ENCODE measurements around the gene RBMX2.

The RBMX2 gene

DNA sequence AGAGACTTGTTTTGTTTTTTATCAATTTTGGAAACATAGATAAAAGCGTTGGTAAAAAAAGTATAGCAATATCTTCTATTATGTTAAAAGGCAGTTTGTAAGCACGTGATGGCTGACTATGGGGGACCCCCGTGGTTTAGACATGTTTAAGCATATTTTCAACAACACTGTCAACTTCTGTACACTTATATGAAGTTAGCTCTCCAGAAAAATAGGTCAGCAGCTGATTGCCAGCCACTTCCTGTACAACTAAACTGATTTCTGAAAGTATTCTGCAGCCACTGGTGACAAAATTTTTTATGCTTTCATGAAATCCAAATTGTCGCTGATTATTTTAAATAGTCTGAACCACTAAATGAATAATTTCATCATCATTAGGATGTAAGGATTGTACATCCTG lies 45.2 kb downstream of the RBMX2 start:
- no peak for DNase-seq (ENCODE audit: low read depth)
- TF ChIP-seq, protein P1, sequence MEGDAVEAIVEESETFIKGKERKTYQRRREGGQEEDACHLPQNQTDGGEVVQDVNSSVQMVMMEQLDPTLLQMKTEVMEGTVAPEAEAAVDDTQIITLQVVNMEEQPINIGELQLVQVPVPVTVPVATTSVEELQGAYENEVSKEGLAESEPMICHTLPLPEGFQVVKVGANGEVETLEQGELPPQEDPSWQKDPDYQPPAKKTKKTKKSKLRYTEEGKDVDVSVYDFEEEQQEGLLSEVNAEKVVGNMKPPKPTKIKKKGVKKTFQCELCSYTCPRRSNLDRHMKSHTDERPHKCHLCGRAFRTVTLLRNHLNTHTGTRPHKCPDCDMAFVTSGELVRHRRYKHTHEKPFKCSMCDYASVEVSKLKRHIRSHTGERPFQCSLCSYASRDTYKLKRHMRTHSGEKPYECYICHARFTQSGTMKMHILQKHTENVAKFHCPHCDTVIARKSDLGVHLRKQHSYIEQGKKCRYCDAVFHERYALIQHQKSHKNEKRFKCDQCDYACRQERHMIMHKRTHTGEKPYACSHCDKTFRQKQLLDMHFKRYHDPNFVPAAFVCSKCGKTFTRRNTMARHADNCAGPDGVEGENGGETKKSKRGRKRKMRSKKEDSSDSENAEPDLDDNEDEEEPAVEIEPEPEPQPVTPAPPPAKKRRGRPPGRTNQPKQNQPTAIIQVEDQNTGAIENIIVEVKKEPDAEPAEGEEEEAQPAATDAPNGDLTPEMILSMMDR (IDR thresholded peaks at IDR 0.05; ENCODE audit: low read depth, low read length, missing control alignments), result no peak
- no peak overlapping the region for H3K4me3 ChIP-seq (ENCODE audit: low read depth, low read length)

All from GM12864 (cell line).